LHCN-M2 (cell line): Measurements from ENCODE around the gene CBFA2T3. TPM values are rescaled to one million over a fixed set of nuclear protein-coding genes. Genes with fewer than 3 reads are reported as not detected.

Experiments used
- DNase-seq: peaks from one replicate; pipeline ENCODE4 v3.0.0-alpha.2; 2012; ENCODE audit warnings: low read depth
- total RNA-seq: library from RNA; depleted of rRNA; stranded (reverse); fragments of >200 nt; gene quantifications from 2 replicates; pipeline ENCODE4 v1.2.3, GENCODE V29; 2014

The CBFA2T3 gene
- total RNA-seq, 1 experiment from 2014 or later, result not detected

GRCh38 chr16:88977812-88978607 is 1.0 kb upstream of the CBFA2T3 start:
- no peak for DNase-seq

- DNase-seq, result no peak
Measured at GRCh38 chr16:88976366-88977017, 515 bp downstream of the CBFA2T3 start.

GRCh38 chr16:88975511-88976061 is 1.4 kb downstream of the CBFA2T3 start:
- no peak for DNase-seq

- no peak for DNase-seq
Measured at GRCh38 chr16:88974916-88975215, 2.1 kb downstream of the CBFA2T3 start.

- DNase-seq, result no peak
Measured at GRCh38 chr16:88974080-88974915, 2.7 kb downstream of the CBFA2T3 start.

- no peak for DNase-seq
Measured at GRCh38 chr16:88973415-88974050, 3.5 kb downstream of the CBFA2T3 start.

GRCh38 chr16:88973007-88973410 is 4.0 kb downstream of the CBFA2T3 start:
- DNase-seq, result no peak

GRCh38 chr16:88972349-88972748 is 4.7 kb downstream of the CBFA2T3 start:
- DNase-seq, result no peak

GRCh38 chr16:88971371-88972097 is 5.5 kb downstream of the CBFA2T3 start:
- DNase-seq, result no peak

GRCh38 chr16:88970539-88971065 is 6.4 kb downstream of the CBFA2T3 start:
- no peak for DNase-seq

- DNase-seq, result no peak
Measured at GRCh38 chr16:88970050-88970449, 7.0 kb downstream of the CBFA2T3 start.

GRCh38 chr16:88969361-88969831 is 7.6 kb downstream of the CBFA2T3 start:
- no peak for DNase-seq

GRCh38 chr16:88968589-88969280 is 8.3 kb downstream of the CBFA2T3 start:
- no peak for DNase-seq

GRCh38 chr16:88967830-88968588 is 9.0 kb downstream of the CBFA2T3 start:
- DNase-seq, result no peak

GRCh38 chr16:88966986-88967829 is 9.8 kb downstream of the CBFA2T3 start:
- no peak for DNase-seq

- DNase-seq, result no peak
Measured at GRCh38 chr16:88965826-88966480, 11.1 kb downstream of the CBFA2T3 start.

- DNase-seq, result peak; percentile 14
Measured at GRCh38 chr16:88965411-88965810, 11.6 kb downstream of the CBFA2T3 start.

GRCh38 chr16:88964636-88965035 is 12.4 kb downstream of the CBFA2T3 start:
- no peak for DNase-seq
